SK-N-SH (cell line): Measurements from ENCODE around the gene SLC13A1.

Experiments used
- CTCF ChIP-seq: fragments of 200-600 bp; sonication (generic); IDR thresholded peaks from 2 replicates; pipeline ENCODE4 v1.6.1; 2017; ENCODE audit warnings: antibody characterized with exemption, mild to moderate bottlenecking, moderate library complexity
- EP300 ChIP-seq, 2 experiments: IDR thresholded peaks; 2 replicates each; pipeline versions ENCODE4 v1.4.0 to v1.6.1; 2012; ENCODE audit warnings: borderline replicate concordance in 1 of 2, low read depth in 1 of 2, low read length in 1 of 2
- RCOR1 ChIP-seq: fragments of 150-350 bp; IDR thresholded peaks from 2 replicates; pipeline ENCODE4 v1.6.1; 2017; ENCODE audit warnings: antibody characterized with exemption, low read length

DNA sequence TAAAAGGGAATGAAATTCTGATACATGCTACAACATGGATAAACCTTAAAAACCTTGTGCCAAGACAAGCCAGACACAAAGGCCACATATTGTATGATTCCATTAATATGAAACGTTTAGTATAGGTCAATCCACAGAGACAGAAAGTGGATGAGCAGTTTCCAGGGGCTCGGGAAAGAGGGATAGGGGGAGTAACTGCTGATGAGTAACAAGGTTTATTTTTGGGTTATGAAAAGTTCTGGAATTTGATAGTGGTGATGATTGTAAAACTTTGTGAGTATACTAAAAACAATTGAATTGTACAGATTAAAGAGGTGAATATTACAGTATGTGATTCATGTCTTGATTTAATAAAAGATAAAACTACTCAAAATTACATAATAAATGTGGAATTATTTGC lies 19.1 kb upstream of the SLC13A1 start:
- TF ChIP-seq CTCF, result no peak
- TF ChIP-seq EP300 (IDR thresholded peaks at IDR 0.05; ENCODE audit: borderline replicate concordance in 1 of 2, low read depth in 1 of 2, low read length in 1 of 2), result no peak
- TF ChIP-seq RCOR1, result no peak
